Uterus (tissue), 2 donors: ENCODE measurements around the gene POU2F3.

Experiments
- POLR2A ChIP-seq, 2 donors: fragments of 450-650 bp; IDR thresholded peaks; one replicate each; pipeline ENCODE4 v1.6.1; 2016; ENCODE audit warnings: antibody characterized with exemption in 2 of 2, mild to moderate bottlenecking in 1 of 2, moderate library complexity in 1 of 2
- TF ChIP-seq, protein P1 (sequence below), 4 experiments: fragments of 200-600 bp in 2 of 4; fragments of 450-650 bp in 2 of 4; sonication (generic) in 2 of 4; IDR thresholded peaks; one replicate each; pipeline ENCODE4 v1.5.1; 2016 to 2019; ENCODE audit warnings: antibody characterized with exemption in 4 of 4, mild to moderate bottlenecking in 2 of 4, moderate library complexity in 1 of 4

DNA sequence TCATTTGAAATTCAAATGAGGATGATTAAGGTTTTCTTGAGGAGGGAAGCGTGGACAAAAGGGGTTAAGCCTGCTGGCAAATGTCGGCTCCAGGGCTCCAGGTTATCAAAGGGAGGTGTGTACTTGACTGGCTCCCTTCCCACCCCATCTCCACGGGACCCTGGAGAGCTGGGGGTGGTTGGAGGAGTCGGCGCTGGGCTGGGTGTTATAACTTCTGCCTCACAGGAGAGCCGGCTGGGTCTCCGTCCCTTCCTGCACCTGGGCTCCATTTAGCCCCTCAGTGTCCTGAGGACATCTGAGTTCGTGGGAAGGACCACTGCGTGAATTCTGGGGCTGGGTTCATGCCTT is 15.6 kb downstream of the POU2F3 start:
- TF ChIP-seq, protein P1, sequence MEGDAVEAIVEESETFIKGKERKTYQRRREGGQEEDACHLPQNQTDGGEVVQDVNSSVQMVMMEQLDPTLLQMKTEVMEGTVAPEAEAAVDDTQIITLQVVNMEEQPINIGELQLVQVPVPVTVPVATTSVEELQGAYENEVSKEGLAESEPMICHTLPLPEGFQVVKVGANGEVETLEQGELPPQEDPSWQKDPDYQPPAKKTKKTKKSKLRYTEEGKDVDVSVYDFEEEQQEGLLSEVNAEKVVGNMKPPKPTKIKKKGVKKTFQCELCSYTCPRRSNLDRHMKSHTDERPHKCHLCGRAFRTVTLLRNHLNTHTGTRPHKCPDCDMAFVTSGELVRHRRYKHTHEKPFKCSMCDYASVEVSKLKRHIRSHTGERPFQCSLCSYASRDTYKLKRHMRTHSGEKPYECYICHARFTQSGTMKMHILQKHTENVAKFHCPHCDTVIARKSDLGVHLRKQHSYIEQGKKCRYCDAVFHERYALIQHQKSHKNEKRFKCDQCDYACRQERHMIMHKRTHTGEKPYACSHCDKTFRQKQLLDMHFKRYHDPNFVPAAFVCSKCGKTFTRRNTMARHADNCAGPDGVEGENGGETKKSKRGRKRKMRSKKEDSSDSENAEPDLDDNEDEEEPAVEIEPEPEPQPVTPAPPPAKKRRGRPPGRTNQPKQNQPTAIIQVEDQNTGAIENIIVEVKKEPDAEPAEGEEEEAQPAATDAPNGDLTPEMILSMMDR (IDR thresholded peaks at IDR 0.05) = no peak
- no peak for TF ChIP-seq POLR2A (IDR thresholded peaks at IDR 0.05)
